SK-N-SH treated with all-trans-retinoic acid at 6 μM for 48 hours (cell line): ENCODE measurements around the gene EVC.

Experiments used
- ATAC-seq: fragments of 200-7000 bp; cut with Tn5 transposase; 3 replicates; pipeline ENCODE4 v1.9.1; 2020; ENCODE audit warnings: mild to moderate bottlenecking, moderate library complexity
- ARNTL ChIP-seq: fragments of 450-650 bp; formaldehyde crosslinking; IDR thresholded peaks from 2 replicates; pipeline ENCODE4 v1.5.0; 2020; ENCODE audit warnings: low read depth, mild to moderate bottlenecking, moderate library complexity, borderline replicate concordance
- BACH2 ChIP-seq: fragments of 250-450 bp; sonication (Bioruptor Pico); IDR thresholded peaks from 2 replicates; pipeline ENCODE4 v1.9.0; 2021; ENCODE audit warnings: mild to moderate bottlenecking, borderline replicate concordance
- CSRNP3 ChIP-seq: fragments of 250-450 bp; sonication (Bioruptor Pico); IDR thresholded peaks from 2 replicates; pipeline ENCODE4 v1.5.1; 2021; ENCODE audit warnings: mild to moderate bottlenecking, moderate library complexity
- ESRRG ChIP-seq: fragments of 250-450 bp; sonication (Bioruptor Pico); IDR thresholded peaks from 2 replicates; pipeline ENCODE4 v1.6.1; 2021; ENCODE audit warnings: mild to moderate bottlenecking
- OSR1 ChIP-seq: fragments of 250-450 bp; sonication (Bioruptor Pico); IDR thresholded peaks from 2 replicates; pipeline ENCODE4 v1.8.0; 2022; ENCODE audit warnings: moderate library complexity, mild to moderate bottlenecking, inconsistent platforms
- PATZ1 ChIP-seq: fragments of 250-450 bp; sonication (Bioruptor Pico); IDR thresholded peaks from 2 replicates; pipeline ENCODE4 v1.8.0; 2020; ENCODE audit warnings: mild to moderate bottlenecking, moderate library complexity, borderline replicate concordance
- PPARA ChIP-seq: fragments of 250-450 bp; sonication (Bioruptor Pico); IDR thresholded peaks from 2 replicates; pipeline ENCODE4 v1.5.0; 2020; ENCODE audit warnings: mild to moderate bottlenecking, borderline replicate concordance
- RARB ChIP-seq: fragments of 250-450 bp; sonication (Bioruptor Pico); IDR thresholded peaks from 2 replicates; pipeline ENCODE4 v1.8.0; 2021; ENCODE audit warnings: mild to moderate bottlenecking, moderate library complexity
- SNAI2 ChIP-seq: fragments of 250-450 bp; sonication (Bioruptor Pico); IDR thresholded peaks from 2 replicates; pipeline ENCODE4 v1.5.0; 2020; ENCODE audit warnings: mild to moderate bottlenecking, moderate library complexity
- TCF4 ChIP-seq: fragments of 250-450 bp; sonication (Bioruptor Pico); IDR thresholded peaks from 2 replicates; pipeline ENCODE4 v1.8.0; 2021; ENCODE audit warnings: mild to moderate bottlenecking, moderate library complexity, borderline replicate concordance
- TOX ChIP-seq: fragments of 250-450 bp; sonication (Bioruptor Pico); IDR thresholded peaks from 2 replicates; pipeline ENCODE4 v1.8.0; 2021; ENCODE audit warnings: mild to moderate bottlenecking, moderate library complexity, borderline replicate concordance
- TSHZ2 ChIP-seq: fragments of 250-450 bp; sonication (Bioruptor Pico); IDR thresholded peaks from 2 replicates; pipeline ENCODE4 v1.5.0; 2020; ENCODE audit warnings: mild to moderate bottlenecking, moderate library complexity
- ZC3H10 ChIP-seq: fragments of 250-450 bp; sonication (Bioruptor Pico); IDR thresholded peaks from 2 replicates; pipeline ENCODE4 v1.5.1; 2021; ENCODE audit warnings: mild to moderate bottlenecking, moderate library complexity
- ZFP3 ChIP-seq: fragments of 250-450 bp; sonication (Bioruptor Pico); IDR thresholded peaks from 2 replicates; pipeline ENCODE4 v1.5.0; 2020; ENCODE audit warnings: mild to moderate bottlenecking, moderate library complexity
- ZFP30 ChIP-seq: fragments of 450-650 bp; formaldehyde crosslinking; IDR thresholded peaks from 2 replicates; pipeline ENCODE4 v1.5.0; 2022; ENCODE audit warnings: mild to moderate bottlenecking, moderate library complexity
- ZNF565 ChIP-seq: fragments of 450-650 bp; formaldehyde crosslinking; conservative IDR thresholded peaks from 2 replicates; pipeline ENCODE4 v1.5.0; 2020; ENCODE audit warnings: low read depth, mild to moderate bottlenecking, moderate library complexity
- ZNF70 ChIP-seq: fragments of 450-650 bp; formaldehyde crosslinking; IDR thresholded peaks from 2 replicates; pipeline ENCODE4 v1.5.0; 2020; ENCODE audit warnings: mild to moderate bottlenecking, moderate library complexity
- ZNF8 ChIP-seq: fragments of 450-650 bp; formaldehyde crosslinking; IDR thresholded peaks from 2 replicates; pipeline ENCODE4 v1.5.0; 2020; ENCODE audit warnings: mild to moderate bottlenecking, moderate library complexity
- TF ChIP-seq, protein P1 (sequence below): fragments of 250-450 bp; sonication (Bioruptor Pico); IDR thresholded peaks from 2 replicates; pipeline ENCODE4 v1.8.0; 2021; ENCODE audit warnings: low read depth, mild to moderate bottlenecking, moderate library complexity, borderline replicate concordance
- TF ChIP-seq, protein P2 (sequence below): fragments of 250-450 bp; sonication (Bioruptor Pico); IDR thresholded peaks from 2 replicates; pipeline ENCODE4 v1.5.1; 2020; ENCODE audit warnings: low read depth, mild to moderate bottlenecking, moderate library complexity

EVC gene

GRCh38 chr4:5798946-5799345 is 87.9 kb downstream of the EVC start:
- no peak for ATAC-seq
- TF ChIP-seq ZFP3 (no peak), OSR1 (CRISPR knock-in tag) (no peak), TSHZ2 (CRISPR knock-in tag) (no peak), RARB (CRISPR knock-in tag) (no peak), ARNTL (CRISPR knock-in tag) (no peak), ZC3H10 (CRISPR knock-in tag) (no peak), BACH2 (CRISPR knock-in tag) (no peak), SNAI2 (CRISPR knock-in tag) (no peak), ZFP30 (CRISPR knock-in tag) (no peak), ESRRG (CRISPR knock-in tag) (no peak), PATZ1 (CRISPR knock-in tag) (no peak), PPARA (no peak), TCF4 (CRISPR knock-in tag) (no peak)

GRCh38 chr4:5799406-5799805 is 88.4 kb downstream of the EVC start:
- ATAC-seq: no peak
- TF ChIP-seq OSR1 (CRISPR knock-in tag) (no peak), ZC3H10 (CRISPR knock-in tag) (no peak), TCF4 (CRISPR knock-in tag) (no peak), ZNF8 (CRISPR knock-in tag) (no peak), TOX (CRISPR knock-in tag) (no peak), TSHZ2 (CRISPR knock-in tag) (no peak), CSRNP3 (no peak), ZNF70 (no peak), PATZ1 (CRISPR knock-in tag) (no peak), ZNF565 (CRISPR knock-in tag) (no peak), ARNTL (CRISPR knock-in tag) (no peak)
- TF ChIP-seq, protein P1, sequence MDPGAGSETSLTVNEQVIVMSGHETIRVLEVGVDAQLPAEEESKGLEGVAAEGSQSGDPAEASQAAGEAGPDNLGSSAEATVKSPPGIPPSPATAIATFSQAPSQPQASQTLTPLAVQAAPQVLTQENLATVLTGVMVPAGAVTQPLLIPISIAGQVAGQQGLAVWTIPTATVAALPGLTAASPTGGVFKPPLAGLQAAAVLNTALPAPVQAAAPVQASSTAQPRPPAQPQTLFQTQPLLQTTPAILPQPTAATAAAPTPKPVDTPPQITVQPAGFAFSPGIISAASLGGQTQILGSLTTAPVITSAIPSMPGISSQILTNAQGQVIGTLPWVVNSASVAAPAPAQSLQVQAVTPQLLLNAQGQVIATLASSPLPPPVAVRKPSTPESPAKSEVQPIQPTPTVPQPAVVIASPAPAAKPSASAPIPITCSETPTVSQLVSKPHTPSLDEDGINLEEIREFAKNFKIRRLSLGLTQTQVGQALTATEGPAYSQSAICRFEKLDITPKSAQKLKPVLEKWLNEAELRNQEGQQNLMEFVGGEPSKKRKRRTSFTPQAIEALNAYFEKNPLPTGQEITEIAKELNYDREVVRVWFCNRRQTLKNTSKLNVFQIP: no peak
- TF ChIP-seq, protein P2, sequence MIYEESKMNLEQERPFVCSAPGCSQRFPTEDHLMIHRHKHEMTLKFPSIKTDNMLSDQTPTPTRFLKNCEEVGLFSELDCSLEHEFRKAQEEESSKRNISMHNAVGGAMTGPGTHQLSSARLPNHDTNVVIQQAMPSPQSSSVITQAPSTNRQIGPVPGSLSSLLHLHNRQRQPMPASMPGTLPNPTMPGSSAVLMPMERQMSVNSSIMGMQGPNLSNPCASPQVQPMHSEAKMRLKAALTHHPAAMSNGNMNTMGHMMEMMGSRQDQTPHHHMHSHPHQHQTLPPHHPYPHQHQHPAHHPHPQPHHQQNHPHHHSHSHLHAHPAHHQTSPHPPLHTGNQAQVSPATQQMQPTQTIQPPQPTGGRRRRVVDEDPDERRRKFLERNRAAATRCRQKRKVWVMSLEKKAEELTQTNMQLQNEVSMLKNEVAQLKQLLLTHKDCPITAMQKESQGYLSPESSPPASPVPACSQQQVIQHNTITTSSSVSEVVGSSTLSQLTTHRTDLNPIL: no peak
